Spinal cord (tissue), 10 donors: ENCODE data around the gene LRRC4C. TPM values are rescaled to one million over a fixed set of nuclear protein-coding genes. Genes with fewer than 3 reads are reported as not detected.

Experiments used
- DNase-seq, 6 donors: peaks; one replicate each; pipeline versions ENCODE4 v3.0.0 to v3.0.0-alpha.2; 2013 to 2015; ENCODE audit warnings: low spot score in 6 of 6, low read depth in 4 of 6
- H3K27ac ChIP-seq: one replicate; pipeline ENCODE4 v1.5.1; 2013; ENCODE audit warnings: low read depth, low read length, control low read depth
- H3K27me3 ChIP-seq: one replicate; pipeline ENCODE4 v1.6.1; 2013; ENCODE audit warnings: low read length; ENCODE audit not compliant: control insufficient read depth, insufficient read depth
- H3K36me3 ChIP-seq: one replicate; pipeline ENCODE4 v1.6.1; 2013; ENCODE audit warnings: low read length; ENCODE audit not compliant: control insufficient read depth, insufficient read depth
- H3K4me1 ChIP-seq: one replicate; pipeline ENCODE4 v1.6.1; 2013; ENCODE audit warnings: low read length; ENCODE audit not compliant: control insufficient read depth, insufficient read depth
- H3K4me3 ChIP-seq: one replicate; pipeline ENCODE4 v1.5.1; 2013; ENCODE audit warnings: low read depth, low read length, control low read depth
- H3K9me3 ChIP-seq: one replicate; pipeline ENCODE4 v1.6.1; 2013; ENCODE audit warnings: low read length; ENCODE audit not compliant: control insufficient read depth, insufficient read depth
- WGBS: methylation state at CpG from one replicate; pipeline ENCODE4 v1.1.5; 2013; ENCODE audit warnings: missing lambda C conversion rate; ENCODE audit not compliant: insufficient coverage; 5-methylcytosine and 5-hydroxymethylcytosine counted together
- polyA plus RNA-seq, 2 donors: library from polyadenylated mRNA; unstranded; fragments of 120-200 nt; gene quantifications; one replicate each; pipeline ENCODE4 v1.2.1, GENCODE V29; 2013; ENCODE audit not compliant: insufficient read length in 2 of 2
- total RNA-seq, 2 donors: library from RNA; depleted of rRNA in 1 of 2; stranded (reverse); fragments of 120-200 nt in 1 of 2; fragments of >200 nt in 1 of 2; gene quantifications; one replicate each; pipeline versions ENCODE4 v1.2.3 to v1.2.4, GENCODE V29; 2013 to 2014
- donor health status: healthy.

Gene LRRC4C
- total and polyA plus RNA-seq, 4 donors: 25.6 to 54.9 (median 39.0) TPM

DNA sequence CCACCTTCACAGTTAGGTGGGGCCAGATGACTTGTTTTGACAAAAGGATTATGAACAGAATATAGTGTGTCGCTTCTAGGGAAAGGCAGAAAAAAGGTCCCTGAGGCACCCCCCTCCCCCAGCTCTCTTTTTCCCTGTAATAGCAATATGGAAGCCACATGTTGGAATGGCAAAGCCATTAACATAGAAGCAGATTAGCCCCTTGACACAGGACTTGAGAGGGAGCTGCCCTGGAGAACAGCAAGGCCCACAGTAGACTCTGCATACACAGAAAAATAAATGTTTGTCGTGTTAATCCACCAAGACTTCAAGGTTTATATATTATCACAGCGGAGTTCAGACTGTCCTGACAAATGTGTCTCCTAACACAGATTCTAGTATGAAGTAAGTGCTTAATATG, 1222.9 kb downstream of the LRRC4C start:
- Histone ChIP-seq H3K27me3 (no peaks in the 10 kb centered on the region), H3K36me3 (no peaks in the 10 kb centered on the region), H3K9me3 (no peaks in the 10 kb centered on the region), H3K4me1 (no peaks in the 10 kb centered on the region), H3K4me3 (no peak overlapping the region), H3K27ac (no peak overlapping the region)
- no peak for DNase-seq
- WGBS: no CpG with 5 or more reads among the region's 3 CpGs

DNA sequence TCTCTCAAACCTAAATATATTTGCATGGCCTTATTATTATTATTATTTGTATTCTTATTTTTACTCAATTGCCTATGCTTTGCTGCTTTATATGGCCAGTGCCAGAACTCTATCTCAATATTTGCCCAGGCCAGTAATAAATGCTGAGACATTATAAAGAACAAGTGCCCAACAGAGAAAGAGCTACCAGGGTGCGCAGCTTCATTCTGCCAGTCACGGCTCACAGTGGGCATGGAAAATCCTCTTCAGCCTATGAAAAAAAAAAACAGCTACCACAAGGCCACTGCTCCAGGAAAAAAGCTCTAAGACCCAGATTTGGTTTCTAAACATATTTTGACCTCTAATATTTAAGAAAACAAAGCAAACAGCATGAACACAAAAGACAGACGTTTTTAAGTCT, 1223.6 kb downstream of the LRRC4C start:
- peak in 1 of 6 donors; percentile 10 for DNase-seq
- no peaks in the 10 kb centered on the region for H3K9me3 ChIP-seq
- H3K4me3 ChIP-seq: no peak overlapping the region
- H3K27me3 ChIP-seq: no peaks in the 10 kb centered on the region
- H3K4me1 ChIP-seq: no peaks in the 10 kb centered on the region
- WGBS: 52% methylated on average over 3 of the region's 3 CpGs
- no peak overlapping the region for H3K27ac ChIP-seq
- H3K36me3 ChIP-seq: no peaks in the 10 kb centered on the region

DNA sequence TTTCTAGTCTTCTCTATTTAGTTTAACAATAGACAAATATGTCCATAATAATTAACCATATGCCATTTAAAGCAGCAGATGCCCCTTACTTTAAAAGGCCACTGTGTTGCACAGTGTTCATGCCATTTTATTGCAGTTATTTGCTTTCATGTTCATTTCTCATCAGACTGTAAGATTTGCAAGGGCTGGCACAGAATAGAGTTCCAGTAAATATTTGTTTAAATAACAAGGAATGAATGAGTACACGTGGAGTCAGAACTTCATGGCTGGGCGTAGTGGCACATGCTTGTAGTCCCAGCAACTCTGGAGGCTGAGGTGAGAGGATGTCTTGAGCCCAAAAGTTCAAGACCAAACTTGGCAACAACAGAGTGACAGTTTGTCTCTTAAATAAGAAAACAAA, 1228.6 kb downstream of the LRRC4C start:
- no peaks in the 10 kb centered on the region for H3K36me3 ChIP-seq
- no peaks in the 10 kb centered on the region for H3K9me3 ChIP-seq
- no peak for DNase-seq
- 92% methylated on average over 2 of the region's 2 CpGs for WGBS
- H3K4me3 ChIP-seq: no peak overlapping the region
- no peaks in the 10 kb centered on the region for H3K27me3 ChIP-seq
- peaks cover 3% of the 10 kb centered on the region for H3K4me1 ChIP-seq
- no peak overlapping the region for H3K27ac ChIP-seq

DNA sequence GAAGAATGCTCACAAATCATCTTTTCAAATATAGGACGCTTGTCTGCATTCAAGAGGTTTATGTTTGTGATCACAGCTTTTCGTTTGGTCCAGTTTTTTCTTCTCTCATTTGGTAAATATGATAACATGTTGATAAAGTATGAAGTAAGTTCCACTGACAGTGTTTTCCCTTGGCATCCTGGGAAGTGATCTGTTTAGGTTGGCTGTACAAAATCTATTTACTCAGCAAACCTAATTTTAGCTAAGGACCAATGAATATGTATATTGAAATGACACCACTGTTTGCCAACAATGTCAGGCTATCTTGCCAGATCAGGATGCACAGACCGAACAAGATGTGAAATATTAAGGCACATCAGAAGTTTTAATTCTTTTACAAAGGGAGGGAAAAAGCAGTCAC, 1230.8 kb downstream of the LRRC4C start:
- no peaks in the 10 kb centered on the region for H3K27me3 ChIP-seq
- H3K36me3 ChIP-seq: no peaks in the 10 kb centered on the region
- H3K27ac ChIP-seq: no peak overlapping the region
- peaks cover 3% of the 10 kb centered on the region for H3K4me1 ChIP-seq
- no CpG with 5 or more reads among the region's 3 CpGs for WGBS
- DNase-seq: peak in 1 of 6 donors; percentile 57
- H3K9me3 ChIP-seq: no peaks in the 10 kb centered on the region
- no peak overlapping the region for H3K4me3 ChIP-seq

DNA sequence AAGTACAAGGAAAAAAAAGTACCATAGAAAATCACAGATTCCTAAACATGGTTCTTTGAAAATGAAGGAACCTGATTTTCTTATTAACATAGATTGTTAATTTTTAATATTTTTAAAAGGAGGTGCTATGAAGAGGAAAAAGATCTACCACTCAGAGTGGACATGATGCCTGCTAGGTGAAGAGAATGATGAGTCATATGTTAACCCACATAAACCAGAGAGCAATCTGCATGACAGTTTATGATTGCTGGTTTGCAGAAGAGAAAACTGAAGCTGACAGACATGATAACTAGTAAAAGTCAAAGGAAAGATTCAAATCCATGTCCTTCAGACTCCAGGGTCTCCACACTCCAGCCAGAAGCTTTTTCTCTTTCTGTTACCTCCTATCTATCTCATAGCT, 1231.7 kb downstream of the LRRC4C start:
- Histone ChIP-seq H3K27me3 (no peaks in the 10 kb centered on the region), H3K9me3 (no peaks in the 10 kb centered on the region), H3K27ac (no peak overlapping the region), H3K4me3 (no peak overlapping the region), H3K36me3 (no peaks in the 10 kb centered on the region), H3K4me1 (peaks cover 3% of the 10 kb centered on the region)
- no peak for DNase-seq

DNA sequence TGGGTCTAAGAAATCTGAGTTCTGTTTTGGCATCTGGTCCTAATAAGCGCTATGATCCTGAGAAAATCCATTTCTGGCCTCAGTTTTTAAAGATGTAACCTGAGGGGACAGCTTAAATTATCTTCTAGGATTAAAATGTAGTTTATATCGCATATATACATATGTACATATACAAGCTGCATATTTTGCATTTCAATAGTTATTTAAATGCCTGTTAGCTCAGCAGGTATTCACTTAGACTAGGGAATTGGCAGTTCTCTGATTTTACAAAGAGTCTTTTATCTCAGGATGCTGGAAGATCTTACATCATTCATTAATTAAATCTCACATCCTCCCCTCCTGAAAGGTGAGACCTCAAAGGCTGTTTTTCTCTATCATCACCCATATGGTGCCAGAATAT, 1232.8 kb downstream of the LRRC4C start:
- Histone ChIP-seq H3K9me3 (no peaks in the 10 kb centered on the region), H3K4me1 (peaks cover 3% of the 10 kb centered on the region), H3K4me3 (no peak overlapping the region), H3K36me3 (no peaks in the 10 kb centered on the region), H3K27ac (no peak overlapping the region), H3K27me3 (no peaks in the 10 kb centered on the region)
- 0% methylated on average over 1 of the region's 2 CpGs for WGBS
- no peak for DNase-seq

DNA sequence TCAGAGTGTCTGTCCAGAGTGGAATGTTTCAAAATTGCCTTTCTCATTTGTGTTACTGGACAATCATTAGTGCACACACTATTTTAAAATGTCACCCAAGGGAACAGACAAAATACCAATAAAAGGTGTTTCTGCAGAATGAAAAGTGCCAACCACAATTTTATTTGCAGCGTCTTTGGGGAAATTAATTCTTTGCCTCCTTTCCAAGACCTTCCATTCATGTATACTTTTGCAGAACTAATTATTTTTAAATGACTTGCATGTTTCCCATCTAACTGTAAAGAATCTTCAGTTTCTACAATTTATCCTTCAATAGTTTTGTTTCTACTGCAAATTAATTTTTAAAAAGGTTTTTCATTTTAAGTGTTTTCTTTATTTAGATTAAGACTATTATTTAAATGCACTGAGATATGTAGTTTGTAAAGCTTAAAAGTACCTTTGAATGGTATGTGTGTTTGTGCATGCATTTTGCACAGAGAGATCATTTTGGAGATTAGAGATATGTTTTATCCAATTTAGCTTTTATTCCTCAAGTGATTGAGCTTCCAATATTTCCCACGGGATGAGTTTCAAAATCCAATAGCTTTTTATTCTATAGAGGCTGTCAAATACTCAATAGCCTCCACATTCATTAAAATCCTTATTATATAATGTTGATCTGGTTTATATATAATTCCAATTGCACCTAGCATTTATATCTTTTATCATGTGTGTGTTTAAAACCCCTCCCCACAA, 1235.7 kb downstream of the LRRC4C start:
- DNase-seq: peak in 1 of 6 donors; percentile 65
- no peaks in the 10 kb centered on the region for H3K27me3 ChIP-seq
- H3K4me3 ChIP-seq: no peak overlapping the region
- H3K4me1 ChIP-seq: no peaks in the 10 kb centered on the region
- no peak overlapping the region for H3K27ac ChIP-seq
- H3K36me3 ChIP-seq: no peaks in the 10 kb centered on the region
- no CpG with 5 or more reads among the region's 2 CpGs for WGBS
- no peaks in the 10 kb centered on the region for H3K9me3 ChIP-seq

DNA sequence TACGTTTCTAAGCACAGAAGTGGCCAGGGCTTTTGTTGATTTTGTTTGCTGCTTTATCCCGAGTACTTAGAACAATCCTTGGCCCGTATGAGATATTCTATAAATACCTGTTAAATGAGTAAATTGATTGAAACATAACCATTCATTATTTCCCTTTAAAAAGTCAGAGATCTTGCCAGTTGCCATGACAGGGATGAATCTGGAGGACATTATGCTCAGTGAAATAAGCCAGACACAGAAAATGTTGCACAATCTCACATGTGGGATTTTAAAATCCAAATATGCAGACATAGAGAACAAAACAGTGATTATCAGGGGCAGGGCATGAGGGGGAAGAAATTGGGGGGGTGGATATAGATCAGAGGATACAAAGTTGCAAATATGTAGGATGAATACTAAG, 1240.1 kb downstream of the LRRC4C start:
- Histone ChIP-seq H3K36me3 (no peaks in the 10 kb centered on the region), H3K4me1 (no peaks in the 10 kb centered on the region), H3K27me3 (no peaks in the 10 kb centered on the region), H3K9me3 (no peaks in the 10 kb centered on the region), H3K27ac (no peak overlapping the region), H3K4me3 (no peak overlapping the region)
- DNase-seq: no peak
- no CpG with 5 or more reads among the region's 3 CpGs for WGBS

DNA sequence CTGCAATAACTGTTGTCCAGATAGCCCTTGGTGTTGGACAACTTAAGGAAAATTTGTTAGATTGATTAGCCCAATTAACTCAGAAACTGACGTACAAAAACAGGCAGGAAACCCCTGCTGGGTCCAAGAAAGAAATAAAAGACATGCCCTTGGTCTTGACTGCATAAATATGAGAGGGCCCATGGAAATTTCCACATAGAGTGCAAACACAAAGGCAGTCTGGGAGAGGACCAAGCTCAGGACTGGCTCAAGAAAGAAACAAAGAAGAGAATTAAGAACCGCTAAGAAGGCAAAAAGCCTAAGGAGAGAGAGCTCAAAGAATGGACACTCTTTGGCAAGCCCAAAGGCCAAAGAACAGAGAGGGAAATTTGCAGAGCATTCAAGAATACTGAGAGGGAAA, 1243.9 kb downstream of the LRRC4C start:
- peak in 5 of 6 donors; percentile 20 to 70 (median 28) for DNase-seq
- no peaks in the 10 kb centered on the region for H3K27me3 ChIP-seq
- no peaks in the 10 kb centered on the region for H3K4me1 ChIP-seq
- no peaks in the 10 kb centered on the region for H3K9me3 ChIP-seq
- H3K36me3 ChIP-seq: no peaks in the 10 kb centered on the region
- peak overlapping the region; percentile 40 for H3K27ac ChIP-seq
- 30% methylated on average over 2 of the region's 2 CpGs for WGBS
- H3K4me3 ChIP-seq: no peak overlapping the region

DNA sequence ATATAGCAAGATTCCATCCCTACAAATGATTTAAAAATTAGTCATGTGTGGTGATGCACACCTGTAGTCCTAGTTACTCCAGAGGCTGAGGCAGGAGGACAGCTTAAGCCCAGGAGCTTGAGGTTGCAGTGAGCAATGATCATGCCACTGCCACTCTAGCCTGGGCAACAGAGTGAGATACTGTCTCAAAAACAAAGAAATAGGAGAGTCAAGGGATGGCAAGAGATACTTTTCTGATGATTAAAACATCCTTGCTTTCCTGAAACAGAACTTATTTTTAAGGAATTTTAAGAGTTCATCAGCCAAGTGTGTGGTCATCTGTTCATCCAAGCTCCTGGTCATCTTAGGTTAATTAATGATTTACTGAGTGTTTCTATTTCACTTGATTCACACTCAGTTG, 1252.0 kb downstream of the LRRC4C start:
- H3K9me3 ChIP-seq: no peaks in the 10 kb centered on the region

More for the DNA sequence above, 1252.0 kb downstream of the LRRC4C start:
- H3K4me3 ChIP-seq: no peak overlapping the region
- no peak overlapping the region for H3K27ac ChIP-seq
- no peaks in the 10 kb centered on the region for H3K36me3 ChIP-seq
- no peaks in the 10 kb centered on the region for H3K27me3 ChIP-seq
- H3K4me1 ChIP-seq: no peaks in the 10 kb centered on the region
- DNase-seq: no peak
